HG03097 (cell line): ENCODE measurements around the gene TSPAN4.

ENCODE experiments used
- ATAC-seq: cut with Tn5 transposase; IDR thresholded peaks from one replicate; pipeline ENCODE4 v1.9.1; 2021; ENCODE audit not compliant: unreplicated experiment, low FRiP score

TSPAN4 gene

DNA sequence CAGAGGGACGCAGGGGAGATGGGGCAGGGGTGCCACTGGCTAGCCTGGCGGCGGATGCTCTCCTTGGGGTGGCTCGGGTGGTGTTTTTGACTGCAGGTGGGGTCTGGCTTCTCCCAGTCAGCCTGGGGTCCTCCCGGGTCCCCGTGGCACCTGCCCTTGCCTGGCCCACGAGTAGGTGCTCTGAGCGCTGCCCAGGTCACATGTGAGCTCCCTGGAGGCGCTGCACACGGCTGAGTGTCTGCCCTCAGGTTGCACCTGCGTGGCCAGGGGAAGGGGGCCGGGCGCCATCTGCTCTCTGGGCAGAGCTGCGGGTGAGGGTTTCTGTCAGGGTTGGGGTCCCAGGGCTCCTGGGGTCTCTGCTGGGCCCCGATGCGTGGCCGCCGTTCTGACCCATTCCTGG is 5.2 kb downstream of the TSPAN4 start:
- ATAC-seq = no peak

GRCh38 chr11:848380-848931 is 5.8 kb downstream of the TSPAN4 start:
- no peak for ATAC-seq

GRCh38 chr11:849104-849824 is 6.6 kb downstream of the TSPAN4 start:
- ATAC-seq = no peak

GRCh38 chr11:849951-850774 is 7.5 kb downstream of the TSPAN4 start:
- ATAC-seq = no peak

DNA sequence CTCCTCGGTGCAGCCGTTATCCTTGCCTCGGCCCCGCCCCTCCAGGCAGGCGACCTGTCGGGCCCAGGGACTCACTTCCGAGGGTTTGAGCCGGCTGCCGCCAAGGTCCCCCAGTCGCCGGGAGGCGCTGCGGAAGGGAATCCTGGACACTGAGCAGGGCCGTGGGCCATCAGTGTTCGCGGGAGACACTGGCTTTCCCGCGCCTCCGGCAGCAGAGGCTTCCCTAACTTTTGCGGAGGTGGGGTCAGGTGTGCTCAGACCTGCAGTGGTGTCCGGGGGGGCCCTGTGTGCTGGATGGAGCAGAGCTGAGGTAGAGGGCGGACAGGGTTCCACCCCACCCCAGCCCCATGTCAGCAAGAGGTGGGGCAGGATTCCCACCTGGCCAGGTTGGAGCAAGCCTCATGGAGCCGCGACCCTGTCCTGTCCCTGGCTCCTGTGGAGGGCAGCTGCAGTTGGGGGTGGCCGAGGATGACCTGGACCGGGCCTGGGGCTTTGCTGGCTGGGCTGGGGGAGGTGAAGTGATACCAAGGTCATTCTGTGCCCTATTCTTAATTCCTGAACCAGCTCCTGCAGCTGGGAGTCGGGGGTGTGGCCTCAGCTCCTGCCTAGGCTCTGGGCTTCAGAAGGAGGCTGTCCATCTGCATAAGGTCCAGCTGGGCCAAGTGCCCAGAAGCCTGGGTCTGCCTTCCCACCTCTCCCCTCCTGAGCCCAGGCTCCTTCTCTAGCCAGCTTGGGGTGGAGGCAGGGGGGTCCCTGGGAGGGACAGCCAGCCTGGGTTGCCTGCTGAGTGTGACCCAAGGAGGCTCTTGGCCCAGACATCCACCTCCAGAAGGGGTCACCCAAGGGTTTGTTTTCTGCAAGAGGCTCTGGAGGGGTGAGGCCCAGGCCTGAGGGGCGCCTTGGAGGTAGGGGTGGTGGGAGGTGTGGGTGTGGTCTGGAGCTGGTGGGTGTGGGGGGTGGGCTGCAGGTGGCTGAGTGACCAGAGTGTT is 8.4 kb downstream of the TSPAN4 start:
- ATAC-seq = no peak

GRCh38 chr11:852762-853161 is 10.1 kb downstream of the TSPAN4 start:
- ATAC-seq = no peak

- ATAC-seq = no peak
Measured at GRCh38 chr11:853682-854448, 11.2 kb downstream of the TSPAN4 start.

GRCh38 chr11:854601-855329 is 12.1 kb downstream of the TSPAN4 start:
- ATAC-seq = no peak

DNA sequence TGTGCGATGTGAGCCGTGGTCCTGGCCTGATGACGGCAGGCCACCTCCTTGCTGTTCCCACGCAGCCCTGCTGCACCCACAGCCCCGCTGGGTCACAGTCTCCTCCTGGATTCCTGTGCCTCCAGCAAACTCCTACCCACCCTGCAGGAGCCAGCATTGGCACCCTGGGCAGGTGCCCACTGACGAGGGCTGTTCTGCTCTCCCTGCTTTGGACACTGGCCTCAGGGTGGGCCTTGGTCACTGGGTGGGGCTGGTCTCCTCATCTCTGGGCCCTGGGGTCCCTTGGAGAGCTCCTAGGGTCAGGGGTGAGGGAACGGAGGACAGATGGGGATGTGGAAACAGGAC is 12.7 kb downstream of the TSPAN4 start:
- ATAC-seq = no peak

DNA sequence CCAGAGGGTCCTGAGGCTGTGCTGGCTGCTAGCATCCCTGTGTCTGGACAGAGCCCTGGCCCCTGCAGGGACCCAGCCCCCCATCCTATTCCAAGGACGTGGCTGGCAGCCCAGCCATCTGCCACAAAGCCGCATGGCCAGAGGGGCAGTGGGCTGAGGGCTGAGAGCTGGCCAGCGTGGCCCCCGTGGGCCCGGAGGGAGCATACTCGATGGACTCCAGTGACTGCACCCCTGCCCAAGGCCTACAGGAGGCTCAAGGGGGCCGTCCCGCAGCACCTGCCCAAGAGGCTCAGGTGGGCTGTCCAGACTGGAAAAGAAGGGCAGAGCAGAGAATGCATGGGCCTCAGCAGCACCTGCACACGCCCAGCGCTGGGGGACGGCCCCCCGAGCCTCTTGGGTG is 13.1 kb downstream of the TSPAN4 start:
- no peak for ATAC-seq

GRCh38 chr11:856397-856796 is 13.7 kb downstream of the TSPAN4 start:
- ATAC-seq = no peak

DNA sequence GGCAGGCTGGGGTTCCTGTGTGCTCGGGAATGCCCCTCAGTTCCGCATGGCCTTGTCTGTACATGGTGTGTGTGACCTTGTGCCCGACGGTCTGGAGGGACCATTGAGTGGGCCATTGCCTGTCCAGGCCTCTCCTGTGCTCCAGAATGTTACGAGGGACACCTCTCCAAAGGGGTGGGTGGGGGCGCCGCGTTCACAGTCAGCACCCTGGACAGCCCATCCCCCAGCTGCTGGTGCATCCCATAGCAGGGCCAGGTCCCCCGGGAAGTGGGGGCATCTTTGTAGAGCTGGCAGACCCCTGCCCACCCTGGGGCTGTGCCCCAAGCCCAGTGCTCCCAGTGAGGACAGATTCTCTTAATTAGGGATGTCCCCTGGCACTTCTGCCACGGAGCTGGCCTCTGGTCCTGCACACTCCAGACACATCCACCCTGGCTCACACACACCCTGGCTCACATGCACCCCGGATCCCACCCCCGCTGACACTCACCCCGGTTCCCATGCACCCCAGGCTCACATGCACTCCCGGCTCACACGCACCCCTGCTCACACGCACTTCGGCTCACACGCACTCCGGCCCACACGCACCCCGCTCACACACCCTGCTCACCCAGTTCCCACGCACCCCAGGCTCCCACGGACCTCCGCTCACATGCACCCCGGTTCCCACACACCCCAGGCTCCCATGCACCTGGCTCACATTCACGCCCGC is 15.6 kb downstream of the TSPAN4 start:
- no peak for ATAC-seq

GRCh38 chr11:858762-859339 is 16.2 kb downstream of the TSPAN4 start:
- no peak for ATAC-seq

- ATAC-seq = no peak
Measured at GRCh38 chr11:859394-860131, 16.9 kb downstream of the TSPAN4 start.

- ATAC-seq = no peak
Measured at GRCh38 chr11:860234-861104, 17.8 kb downstream of the TSPAN4 start.

DNA sequence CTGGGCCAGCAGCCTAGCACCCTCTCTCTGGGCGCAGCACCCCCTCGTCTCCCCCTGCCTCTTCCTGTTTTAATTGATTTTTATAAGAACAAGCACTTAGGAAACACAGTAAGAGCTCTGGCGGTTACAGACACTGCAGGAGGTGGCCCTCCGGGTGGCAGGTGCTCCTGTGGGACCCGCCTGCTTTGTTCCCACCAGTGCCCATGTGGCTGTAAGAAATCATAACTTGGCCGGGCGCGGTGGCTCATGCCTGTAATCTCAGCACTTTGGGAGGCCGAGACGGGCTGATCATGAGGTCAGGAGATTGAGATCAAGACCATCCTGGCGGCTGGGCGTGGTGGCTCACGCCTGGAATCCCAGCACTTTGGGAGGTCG is 18.4 kb downstream of the TSPAN4 start:
- ATAC-seq = no peak
